Activated gamma-delta T cell treated with anti-CD3 and anti-CD28 coated beads, Interleukin-2, amount 50 U/mL, for 16 hours (primary cell): ENCODE data around the gene NLRC4.
"Not testable (repeated sequence)": the region's sequence is repeated elsewhere in the genome, so short reads cannot be mapped to it uniquely, and the experiment has no call there.

Source experiments
- DNase-seq: peaks from one replicate; pipeline ENCODE4 v3.0.0-alpha.2; 2020; ENCODE audit warnings: low read depth

NLRC4 gene

GRCh38 chr2:32264422-32265105, at the start of gene NLRC4:
Gene NLRC4, minus strand, starts transcription at chr2:32264886. Its CDS starts 8,111 bp downstream, at chr2:32256775.
- no peak for DNase-seq

GRCh38 chr2:32310577-32310976, 45.9 kb upstream of the NLRC4 start:
- DNase-seq, result no peak

GRCh38 chr2:32293966-32294562, 29.4 kb upstream of the NLRC4 start:
- not testable (repeated sequence) for DNase-seq

- not testable (repeated sequence) for DNase-seq
Observed at GRCh38 chr2:32293493-32293892, 28.8 kb upstream of the NLRC4 start.

GRCh38 chr2:32291746-32292145, 27.1 kb upstream of the NLRC4 start:
- DNase-seq, result no peak

- no peak for DNase-seq
Observed at GRCh38 chr2:32290000-32290339, 25.3 kb upstream of the NLRC4 start.

- DNase-seq, result no peak
Observed at GRCh38 chr2:32289165-32289999, 24.7 kb upstream of the NLRC4 start.

GRCh38 chr2:32284321-32284720, 19.6 kb upstream of the NLRC4 start:
- no peak for DNase-seq

GRCh38 chr2:32278478-32278853, 13.8 kb upstream of the NLRC4 start:
- DNase-seq, result no peak

- DNase-seq, result peak; percentile 85
Observed at GRCh38 chr2:32277674-32278477, 13.2 kb upstream of the NLRC4 start, which contains the start of gene YIPF4. Gene YIPF4, plus strand, starts transcription at chr2:32277904. Its CDS starts 252 bp downstream, at chr2:32278156.

GRCh38 chr2:32277363-32277673, 12.6 kb upstream of the NLRC4 start:
- DNase-seq, result no peak

- not testable (repeated sequence) for DNase-seq
Observed at GRCh38 chr2:32275790-32276189, 11.1 kb upstream of the NLRC4 start.

- DNase-seq, result no peak
Observed at GRCh38 chr2:32274289-32274688, 9.6 kb upstream of the NLRC4 start.

- DNase-seq, result no peak
Observed at GRCh38 chr2:32272279-32272678, 7.6 kb upstream of the NLRC4 start.

GRCh38 chr2:32271063-32271462, 6.4 kb upstream of the NLRC4 start:
- no peak for DNase-seq

- no peak for DNase-seq
Observed at GRCh38 chr2:32262105-32262504, 2.6 kb downstream of the NLRC4 start.

- no peak for DNase-seq
Observed at GRCh38 chr2:32260376-32260775, 4.3 kb downstream of the NLRC4 start.

- DNase-seq, result no peak
Observed at GRCh38 chr2:32258242-32258641, 6.4 kb downstream of the NLRC4 start.

GRCh38 chr2:32250290-32250689, 14.4 kb downstream of the NLRC4 start:
- DNase-seq, result no peak

GRCh38 chr2:32249731-32250236, 14.9 kb downstream of the NLRC4 start:
- DNase-seq, result no peak

GRCh38 chr2:32248299-32248698, 16.4 kb downstream of the NLRC4 start:
- DNase-seq, result no peak

GRCh38 chr2:32246911-32247310, 17.8 kb downstream of the NLRC4 start:
- no peak for DNase-seq
